Suprapubic skin (tissue), 4 donors: ENCODE results near the gene MAST2. TPM values are rescaled to one million over a fixed set of nuclear protein-coding genes. Genes with fewer than 3 reads are reported as not detected.
"Not testable (repeated sequence)": the region's sequence is repeated elsewhere in the genome, so short reads cannot be mapped to it uniquely, and the experiment has no call there.

ENCODE experiments used
- DNase-seq, 2 donors: peaks; one replicate each; pipeline ENCODE4 v3.0.0-alpha.2; 2019; ENCODE audit warnings: low spot score in 2 of 2
- H3K27ac ChIP-seq: fragments of 200-600 bp; sonication (generic); one replicate; pipeline ENCODE4 v1.5.1; 2019
- H3K27me3 ChIP-seq: fragments of 200-600 bp; sonication (generic); one replicate; pipeline ENCODE4 v1.5.1; 2019
- H3K36me3 ChIP-seq: fragments of 200-600 bp; sonication (generic); one replicate; pipeline ENCODE4 v1.5.1; 2019
- H3K4me1 ChIP-seq: fragments of 200-600 bp; sonication (generic); one replicate; pipeline ENCODE4 v1.5.1; 2019
- H3K4me3 ChIP-seq: fragments of 200-600 bp; sonication (generic); one replicate; pipeline ENCODE4 v1.5.1; 2019; ENCODE audit warnings: mild to moderate bottlenecking
- H3K9me3 ChIP-seq: fragments of 200-600 bp; sonication (generic); one replicate; pipeline ENCODE4 v1.5.1; 2019
- EP300 ChIP-seq: sonication (generic); formaldehyde crosslinking; IDR thresholded peaks from one replicate; pipeline ENCODE4 v1.6.1; 2017; ENCODE audit warnings: antibody characterized with exemption
- POLR2A ChIP-seq, 2 donors: fragments of 450-650 bp; IDR thresholded peaks; one replicate each; pipeline ENCODE4 v1.6.1; 2017; ENCODE audit warnings: antibody characterized with exemption in 2 of 2, mild to moderate bottlenecking in 2 of 2, moderate library complexity in 2 of 2
- POLR2AphosphoS5 ChIP-seq, 3 donors: sonication (generic); formaldehyde crosslinking; IDR thresholded peaks; one replicate each; pipeline ENCODE4 v1.6.1; 2017; ENCODE audit warnings: antibody characterized with exemption in 3 of 3
- WGBS: methylation state at CpG from one replicate; pipeline ENCODE4 v1.1.5; 2018; 5-methylcytosine and 5-hydroxymethylcytosine counted together
- total RNA-seq, 4 donors: library from RNA; depleted of rRNA; stranded (reverse); fragments of >200 nt; gene quantifications; one replicate each; pipeline ENCODE4 v1.1.0, GENCODE V29; 2016
- TF ChIP-seq, protein P1 (sequence below), 2 donors: fragments of 200-600 bp in 1 of 2; fragments of 450-650 bp in 1 of 2; sonication (generic) in 1 of 2; IDR thresholded peaks; one replicate each; pipeline ENCODE4 v1.5.1; 2016 to 2019; ENCODE audit warnings: antibody characterized with exemption in 2 of 2, mild to moderate bottlenecking in 1 of 2, moderate library complexity in 1 of 2

The MAST2 gene
- total RNA-seq, 4 donors from 2014 or later, result 15.4 to 21.6 (median 20.1) TPM

DNA sequence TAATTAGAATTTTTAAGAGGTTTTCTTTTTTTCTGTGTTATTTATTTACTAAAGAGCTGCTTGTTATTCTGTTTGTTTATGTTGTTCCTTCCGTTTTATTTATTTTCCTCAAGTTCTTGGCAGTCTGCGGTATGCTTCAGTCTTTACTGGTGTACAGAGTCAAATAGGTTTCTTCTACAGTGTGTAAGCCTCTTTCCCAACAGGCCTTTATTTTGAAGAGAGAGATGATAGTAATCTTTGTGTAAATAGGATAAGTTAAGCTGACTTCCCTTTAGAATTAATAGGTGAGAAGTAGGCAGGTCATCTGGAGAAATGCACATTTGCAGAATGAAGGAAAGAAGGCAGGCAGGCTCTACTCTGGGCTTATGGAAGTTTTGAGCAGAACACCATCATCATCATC, 23.8 kb downstream of the MAST2 start:
- no peak for TF ChIP-seq POLR2A (IDR thresholded peaks at IDR 0.05)
- no peak for TF ChIP-seq EP300
- TF ChIP-seq POLR2AphosphoS5 (IDR thresholded peaks at IDR 0.05), result no peak
- TF ChIP-seq, protein P1, sequence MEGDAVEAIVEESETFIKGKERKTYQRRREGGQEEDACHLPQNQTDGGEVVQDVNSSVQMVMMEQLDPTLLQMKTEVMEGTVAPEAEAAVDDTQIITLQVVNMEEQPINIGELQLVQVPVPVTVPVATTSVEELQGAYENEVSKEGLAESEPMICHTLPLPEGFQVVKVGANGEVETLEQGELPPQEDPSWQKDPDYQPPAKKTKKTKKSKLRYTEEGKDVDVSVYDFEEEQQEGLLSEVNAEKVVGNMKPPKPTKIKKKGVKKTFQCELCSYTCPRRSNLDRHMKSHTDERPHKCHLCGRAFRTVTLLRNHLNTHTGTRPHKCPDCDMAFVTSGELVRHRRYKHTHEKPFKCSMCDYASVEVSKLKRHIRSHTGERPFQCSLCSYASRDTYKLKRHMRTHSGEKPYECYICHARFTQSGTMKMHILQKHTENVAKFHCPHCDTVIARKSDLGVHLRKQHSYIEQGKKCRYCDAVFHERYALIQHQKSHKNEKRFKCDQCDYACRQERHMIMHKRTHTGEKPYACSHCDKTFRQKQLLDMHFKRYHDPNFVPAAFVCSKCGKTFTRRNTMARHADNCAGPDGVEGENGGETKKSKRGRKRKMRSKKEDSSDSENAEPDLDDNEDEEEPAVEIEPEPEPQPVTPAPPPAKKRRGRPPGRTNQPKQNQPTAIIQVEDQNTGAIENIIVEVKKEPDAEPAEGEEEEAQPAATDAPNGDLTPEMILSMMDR (IDR thresholded peaks at IDR 0.05), result no peak
- DNase-seq, result no peak
- Histone ChIP-seq H3K4me1 (no peaks in the 10 kb centered on the region), H3K9me3 (no peaks in the 10 kb centered on the region), H3K27me3 (no peaks in the 10 kb centered on the region), H3K36me3 (peaks cover 18% of the 10 kb centered on the region), H3K27ac (no peak overlapping the region), H3K4me3 (no peak overlapping the region)
- WGBS, result 89% methylated on average over 2 of the region's 2 CpGs

DNA sequence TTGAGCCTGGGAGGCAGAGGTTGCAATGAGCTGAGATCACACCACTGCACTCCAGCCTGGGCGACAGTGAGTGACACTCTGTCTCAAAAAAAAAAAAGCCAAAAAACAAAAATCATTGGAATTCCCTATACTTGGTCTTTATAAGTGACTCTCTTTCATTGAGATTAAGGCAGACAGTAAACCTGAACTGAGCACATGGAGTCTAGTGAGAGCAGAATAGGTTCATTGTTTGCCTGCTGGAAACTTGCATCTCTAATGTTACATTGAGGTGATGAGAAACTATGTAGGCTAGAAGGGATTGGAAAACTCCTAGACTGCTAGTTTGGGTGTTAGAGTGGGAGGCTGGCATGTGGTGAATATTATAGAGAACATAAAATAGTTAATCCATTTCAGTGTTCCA, 25.4 kb downstream of the MAST2 start:
- no peaks in the 10 kb centered on the region for H3K4me1 ChIP-seq
- no peak for DNase-seq
- TF ChIP-seq EP300, result no peak
- TF ChIP-seq POLR2A (IDR thresholded peaks at IDR 0.05), result no peak
- TF ChIP-seq, protein P1 (IDR thresholded peaks at IDR 0.05), result no peak
- no peak for TF ChIP-seq POLR2AphosphoS5 (IDR thresholded peaks at IDR 0.05)
- H3K4me3 ChIP-seq, result no peak overlapping the region
- H3K27ac ChIP-seq, result no peak overlapping the region
- no peaks in the 10 kb centered on the region for H3K9me3 ChIP-seq
- 100% methylated on average over 1 of the region's 1 CpG for WGBS
- peaks cover 18% of the 10 kb centered on the region for H3K36me3 ChIP-seq
- no peaks in the 10 kb centered on the region for H3K27me3 ChIP-seq

DNA sequence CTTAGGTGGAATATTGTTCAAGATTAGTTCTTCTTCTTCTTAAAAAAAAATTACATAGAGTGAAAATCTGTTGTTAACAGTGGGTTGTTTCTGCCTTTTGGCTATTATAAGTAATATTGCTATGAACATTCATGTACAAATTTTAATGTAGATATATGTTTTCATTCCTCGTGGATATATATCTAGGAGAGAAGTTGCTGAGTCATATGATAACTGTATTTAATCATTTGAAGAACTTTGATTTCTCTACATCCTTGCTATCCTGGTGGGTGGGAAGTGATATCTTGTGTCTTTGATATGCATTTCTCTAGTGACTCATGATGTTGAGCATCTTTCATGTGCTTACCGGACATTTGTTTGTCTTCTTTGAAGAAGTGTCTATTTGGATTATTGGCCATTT, 29.9 kb downstream of the MAST2 start:
- no peaks in the 10 kb centered on the region for H3K9me3 ChIP-seq
- H3K27me3 ChIP-seq, result no peaks in the 10 kb centered on the region
- no peaks in the 10 kb centered on the region for H3K4me1 ChIP-seq
- no peak for TF ChIP-seq POLR2AphosphoS5 (IDR thresholded peaks at IDR 0.05)
- TF ChIP-seq, protein P1 (IDR thresholded peaks at IDR 0.05), result no peak
- no peak for TF ChIP-seq POLR2A (IDR thresholded peaks at IDR 0.05)
- TF ChIP-seq EP300, result no peak
- peaks cover 13% of the 10 kb centered on the region for H3K36me3 ChIP-seq
- DNase-seq, result no peak
- 93% methylated on average over 2 of the region's 2 CpGs for WGBS
- H3K27ac ChIP-seq, result no peak overlapping the region
- no peak overlapping the region for H3K4me3 ChIP-seq

DNA sequence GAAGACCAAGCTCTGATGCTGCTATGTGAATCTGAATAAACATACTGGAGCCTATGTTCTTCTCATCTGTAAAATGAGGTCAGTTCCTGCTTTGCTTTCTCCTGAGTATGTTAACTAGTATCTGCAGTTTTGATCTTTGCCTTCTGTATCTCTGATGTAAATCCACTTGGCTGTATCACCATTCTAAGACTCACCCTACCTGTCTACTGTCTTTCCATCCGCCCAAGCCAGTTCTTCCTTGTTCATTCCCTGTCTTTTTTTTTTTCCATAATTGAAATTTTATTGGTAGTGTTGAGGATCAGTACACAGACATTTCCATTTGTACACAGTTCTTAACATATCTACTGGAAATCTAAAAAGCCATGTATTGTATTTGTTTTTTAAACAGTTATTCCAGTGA, 31.3 kb downstream of the MAST2 start:
- Histone ChIP-seq H3K4me1 (no peaks in the 10 kb centered on the region), H3K4me3 (no peak overlapping the region), H3K27me3 (no peaks in the 10 kb centered on the region), H3K9me3 (no peaks in the 10 kb centered on the region), H3K27ac (no peak overlapping the region), H3K36me3 (peaks cover 12% of the 10 kb centered on the region)
- DNase-seq, result no peak
- 76% methylated on average over 1 of the region's 1 CpG for WGBS
- TF ChIP-seq POLR2AphosphoS5 (IDR thresholded peaks at IDR 0.05), result no peak

DNA sequence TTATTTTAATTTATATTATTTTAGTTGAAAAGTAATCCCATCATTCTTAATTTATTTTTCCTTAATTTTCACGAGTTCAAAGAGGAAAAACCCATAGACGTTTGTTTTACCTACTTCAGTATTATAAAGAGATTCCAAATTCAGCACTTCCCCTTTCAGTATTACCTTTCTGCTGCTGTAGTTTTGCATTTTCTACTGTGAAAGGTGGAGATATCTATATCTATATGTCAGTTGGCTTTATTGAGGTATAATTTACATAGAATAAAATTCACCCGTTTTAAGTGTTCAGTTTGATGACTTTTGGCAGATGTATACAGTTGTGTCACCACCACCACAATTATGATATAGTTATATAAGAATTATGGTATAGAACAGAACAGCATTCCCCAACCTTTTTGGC, 33.0 kb downstream of the MAST2 start:
- Histone ChIP-seq H3K27ac (no peak overlapping the region), H3K4me1 (no peaks in the 10 kb centered on the region), H3K27me3 (no peaks in the 10 kb centered on the region), H3K9me3 (no peaks in the 10 kb centered on the region), H3K4me3 (no peak overlapping the region), H3K36me3 (peaks cover 3% of the 10 kb centered on the region)
- TF ChIP-seq POLR2A (IDR thresholded peaks at IDR 0.05), result no peak
- TF ChIP-seq, protein P1 (IDR thresholded peaks at IDR 0.05), result no peak
- WGBS, result 82% methylated on average over 3 of the region's 3 CpGs
- no peak for DNase-seq

DNA sequence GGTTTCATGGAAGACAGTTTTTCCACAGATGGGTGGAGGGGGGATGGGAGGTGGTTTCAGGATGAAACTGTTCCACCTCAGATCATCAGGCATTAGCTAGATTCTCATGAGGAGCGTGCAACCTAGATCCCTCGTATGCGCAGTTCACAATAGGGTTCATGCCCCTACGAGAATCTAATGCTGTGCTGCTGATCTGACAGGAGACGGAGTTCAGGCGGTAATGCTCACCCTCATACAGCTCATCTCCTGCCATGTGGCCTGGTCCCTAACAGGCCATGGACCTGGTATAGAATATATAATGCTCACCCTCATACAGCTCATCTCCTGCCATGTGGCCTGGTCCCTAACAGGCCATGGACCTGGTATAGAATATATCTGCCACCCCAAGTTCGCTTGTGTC, 33.4 kb downstream of the MAST2 start:
- H3K4me3 ChIP-seq, H3K36me3 ChIP-seq, H3K27me3 ChIP-seq, H3K4me1 ChIP-seq, H3K9me3 ChIP-seq, H3K27ac ChIP-seq, DNase-seq: not testable (repeated sequence)
- 98% methylated on average over 7 of the region's 7 CpGs for WGBS

DNA sequence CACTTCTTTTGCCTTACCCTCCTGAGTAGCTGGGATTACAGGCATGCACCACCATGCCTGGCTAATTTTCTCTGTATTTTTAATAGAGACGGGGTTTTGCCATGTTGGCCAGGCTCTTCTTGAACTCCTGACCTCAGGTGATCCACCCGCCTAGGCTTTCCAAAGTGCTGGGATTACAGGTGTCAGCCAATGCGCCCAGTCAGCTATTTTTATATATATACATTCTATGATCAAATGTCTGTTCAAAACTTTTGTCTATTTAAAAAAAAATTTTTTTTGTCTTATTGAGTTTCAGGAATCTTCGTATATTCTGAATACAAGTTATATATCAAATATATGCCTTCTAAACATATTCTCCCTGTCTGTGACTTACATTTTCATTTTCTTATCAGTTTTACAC, 34.9 kb downstream of the MAST2 start:
- DNase-seq, H3K27me3 ChIP-seq, H3K4me1 ChIP-seq, H3K27ac ChIP-seq, H3K9me3 ChIP-seq, H3K36me3 ChIP-seq, H3K4me3 ChIP-seq: not testable (repeated sequence)
- 93% methylated on average over 4 of the region's 4 CpGs for WGBS
